Cardiac muscle cell (in vitro differentiated cells and primary cell): Measurements from ENCODE around the gene VWA5A. TPM values are rescaled to one million over a fixed set of nuclear protein-coding genes. Genes with fewer than 3 reads are reported as not detected.

Experiments
- DNase-seq, 2 donors: peaks; one replicate each; pipeline versions ENCODE4 v3.0.0 to v3.0.0-alpha.2; 2010 to 2017; ENCODE audit warnings: low read depth in 1 of 2, low spot score in 1 of 2
- H3K27ac ChIP-seq: fragments of 200-600 bp; sonication (generic); 2 replicates; pipeline ENCODE4 v1.5.1; 2016
- H3K27me3 ChIP-seq: fragments of 200-600 bp; sonication (generic); 2 replicates; pipeline ENCODE4 v1.6.0; 2016; ENCODE audit warnings: control low read depth
- H3K36me3 ChIP-seq: fragments of 200-600 bp; sonication (generic); 2 replicates; pipeline ENCODE4 v1.5.1; 2016; ENCODE audit warnings: control low read depth
- H3K4me1 ChIP-seq: fragments of 200-600 bp; sonication (generic); 2 replicates; pipeline ENCODE4 v1.8.1; 2017; ENCODE audit warnings: low read depth, mild to moderate bottlenecking, mixed run types
- H3K4me3 ChIP-seq: fragments of 200-600 bp; sonication (generic); 2 replicates; pipeline ENCODE4 v1.5.1; 2016; ENCODE audit warnings: mild to moderate bottlenecking
- H3K9me3 ChIP-seq: fragments of 200-600 bp; sonication (generic); 2 replicates; pipeline ENCODE4 v1.5.1; 2017; ENCODE audit warnings: low read depth, mild to moderate bottlenecking, control low read depth
- polyA plus RNA-seq: library from polyadenylated mRNA; unstranded; fragments of >200 nt; fragmentation: Nextera tagmentation; extraction: Ambion mirVana; gene quantifications from 2 replicates; pipeline ENCODE4 v1.2.1, GENCODE V29; 2016
- total RNA-seq: library from RNA; depleted of rRNA; stranded (reverse); fragments of >200 nt; gene quantifications from 2 replicates; pipeline ENCODE4 v1.2.3, GENCODE V29; 2016
- TF ChIP-seq, protein P1 (sequence below): IDR thresholded peaks from 2 replicates; pipeline ENCODE4 v1.5.1; 2012; ENCODE audit warnings: low read depth, mild to moderate bottlenecking, low read length

VWA5A gene, protein sequence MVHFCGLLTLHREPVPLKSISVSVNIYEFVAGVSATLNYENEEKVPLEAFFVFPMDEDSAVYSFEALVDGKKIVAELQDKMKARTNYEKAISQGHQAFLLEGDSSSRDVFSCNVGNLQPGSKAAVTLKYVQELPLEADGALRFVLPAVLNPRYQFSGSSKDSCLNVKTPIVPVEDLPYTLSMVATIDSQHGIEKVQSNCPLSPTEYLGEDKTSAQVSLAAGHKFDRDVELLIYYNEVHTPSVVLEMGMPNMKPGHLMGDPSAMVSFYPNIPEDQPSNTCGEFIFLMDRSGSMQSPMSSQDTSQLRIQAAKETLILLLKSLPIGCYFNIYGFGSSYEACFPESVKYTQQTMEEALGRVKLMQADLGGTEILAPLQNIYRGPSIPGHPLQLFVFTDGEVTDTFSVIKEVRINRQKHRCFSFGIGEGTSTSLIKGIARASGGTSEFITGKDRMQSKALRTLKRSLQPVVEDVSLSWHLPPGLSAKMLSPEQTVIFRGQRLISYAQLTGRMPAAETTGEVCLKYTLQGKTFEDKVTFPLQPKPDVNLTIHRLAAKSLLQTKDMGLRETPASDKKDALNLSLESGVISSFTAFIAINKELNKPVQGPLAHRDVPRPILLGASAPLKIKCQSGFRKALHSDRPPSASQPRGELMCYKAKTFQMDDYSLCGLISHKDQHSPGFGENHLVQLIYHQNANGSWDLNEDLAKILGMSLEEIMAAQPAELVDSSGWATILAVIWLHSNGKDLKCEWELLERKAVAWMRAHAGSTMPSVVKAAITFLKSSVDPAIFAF
- 20.8 and 28.9 TPM in 2 replicates for total RNA-seq
- polyA plus RNA-seq, result 34.1 and 37.6 TPM in 2 replicates

DNA sequence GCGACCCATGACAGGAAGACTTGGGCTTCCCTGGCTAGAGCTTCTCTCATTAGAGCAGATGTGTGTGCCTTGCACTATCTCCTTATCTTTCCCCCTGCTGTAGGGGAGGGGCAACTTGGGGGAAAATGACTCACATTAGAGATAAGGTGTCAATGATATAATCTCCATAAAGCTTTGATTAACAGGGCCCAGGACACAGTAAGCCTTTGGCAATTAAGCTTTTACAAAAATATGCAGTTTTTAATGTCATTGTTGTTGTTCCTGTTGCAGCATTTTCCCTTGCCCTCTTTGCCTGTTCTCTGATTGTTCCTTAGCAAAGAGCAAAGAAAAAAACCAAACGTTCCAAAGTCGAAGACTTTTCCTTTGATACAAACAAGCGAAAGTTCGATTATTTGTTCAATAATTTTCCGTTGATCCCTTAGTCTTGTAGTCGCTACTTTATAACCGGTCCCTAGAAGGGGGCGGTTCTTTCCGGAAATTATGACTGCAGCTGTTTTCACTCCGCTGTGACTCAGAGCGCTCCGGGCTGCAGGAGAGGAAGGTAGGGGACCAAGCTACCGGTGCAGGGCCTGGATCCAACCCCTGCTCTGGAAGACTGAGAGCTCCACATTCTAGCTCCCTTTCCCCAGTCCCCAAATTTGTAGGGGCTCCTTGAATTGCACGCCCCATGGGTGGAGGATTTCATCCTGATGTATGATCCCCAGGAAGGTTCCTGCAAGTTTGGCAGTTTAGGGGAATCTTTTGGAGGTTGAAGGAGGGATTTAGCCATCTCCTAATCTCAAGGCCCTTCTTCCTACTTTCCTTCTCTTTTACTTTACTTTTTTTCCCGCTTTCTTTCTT, at the start of gene VWA5A:
VWA5A (plus strand) TSS at position 509 of the 840 bp plus-strand sequence. CDS start 2,062 bp downstream, outside the sequence.
- Histone ChIP-seq H3K27me3 (no peaks in the 10 kb centered on the region), H3K27ac (peak within 1 kb of the TSS; percentile 9), H3K9me3 (no peaks in the 10 kb centered on the region), H3K36me3 (peaks cover 3% of the 10 kb centered on the region), H3K4me3 (peak within 1 kb of the TSS; percentile 62), H3K4me1 (no peaks in the 10 kb centered on the region)
- TF ChIP-seq, protein P1, sequence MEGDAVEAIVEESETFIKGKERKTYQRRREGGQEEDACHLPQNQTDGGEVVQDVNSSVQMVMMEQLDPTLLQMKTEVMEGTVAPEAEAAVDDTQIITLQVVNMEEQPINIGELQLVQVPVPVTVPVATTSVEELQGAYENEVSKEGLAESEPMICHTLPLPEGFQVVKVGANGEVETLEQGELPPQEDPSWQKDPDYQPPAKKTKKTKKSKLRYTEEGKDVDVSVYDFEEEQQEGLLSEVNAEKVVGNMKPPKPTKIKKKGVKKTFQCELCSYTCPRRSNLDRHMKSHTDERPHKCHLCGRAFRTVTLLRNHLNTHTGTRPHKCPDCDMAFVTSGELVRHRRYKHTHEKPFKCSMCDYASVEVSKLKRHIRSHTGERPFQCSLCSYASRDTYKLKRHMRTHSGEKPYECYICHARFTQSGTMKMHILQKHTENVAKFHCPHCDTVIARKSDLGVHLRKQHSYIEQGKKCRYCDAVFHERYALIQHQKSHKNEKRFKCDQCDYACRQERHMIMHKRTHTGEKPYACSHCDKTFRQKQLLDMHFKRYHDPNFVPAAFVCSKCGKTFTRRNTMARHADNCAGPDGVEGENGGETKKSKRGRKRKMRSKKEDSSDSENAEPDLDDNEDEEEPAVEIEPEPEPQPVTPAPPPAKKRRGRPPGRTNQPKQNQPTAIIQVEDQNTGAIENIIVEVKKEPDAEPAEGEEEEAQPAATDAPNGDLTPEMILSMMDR, result no peak
- peak; percentile 83 to 89 for DNase-seq

DNA sequence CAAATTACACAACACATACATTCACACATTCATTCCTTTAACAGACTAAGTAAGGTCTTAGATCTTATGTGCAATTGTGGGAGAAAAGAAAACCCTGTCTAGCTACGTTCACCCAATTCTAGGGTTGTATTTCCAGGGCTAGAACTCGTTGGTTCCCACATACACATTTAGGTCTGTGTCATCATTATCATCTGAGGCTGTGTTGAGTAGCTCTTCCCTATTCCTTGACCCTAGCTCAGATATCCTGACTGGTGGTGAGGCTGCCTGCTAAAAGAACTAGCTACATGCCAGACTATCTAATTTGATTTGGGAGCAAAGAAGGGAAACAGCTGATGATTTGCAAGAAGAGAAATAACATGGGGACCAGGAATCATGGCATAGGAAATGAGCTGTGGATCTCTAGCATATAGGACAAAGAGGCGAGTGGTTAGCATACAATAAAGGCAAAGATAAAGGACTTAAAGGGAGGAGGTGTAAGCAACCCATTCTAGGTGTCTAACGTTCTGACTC, 46.6 kb upstream of the VWA5A start:
- Histone ChIP-seq H3K4me1 (no peaks in the 10 kb centered on the region), H3K4me3 (no peak overlapping the region), H3K27ac (no peak overlapping the region), H3K9me3 (no peaks in the 10 kb centered on the region), H3K27me3 (no peaks in the 10 kb centered on the region), H3K36me3 (no peaks in the 10 kb centered on the region)
- TF ChIP-seq, protein P1, result no peak
- no peak for DNase-seq

DNA sequence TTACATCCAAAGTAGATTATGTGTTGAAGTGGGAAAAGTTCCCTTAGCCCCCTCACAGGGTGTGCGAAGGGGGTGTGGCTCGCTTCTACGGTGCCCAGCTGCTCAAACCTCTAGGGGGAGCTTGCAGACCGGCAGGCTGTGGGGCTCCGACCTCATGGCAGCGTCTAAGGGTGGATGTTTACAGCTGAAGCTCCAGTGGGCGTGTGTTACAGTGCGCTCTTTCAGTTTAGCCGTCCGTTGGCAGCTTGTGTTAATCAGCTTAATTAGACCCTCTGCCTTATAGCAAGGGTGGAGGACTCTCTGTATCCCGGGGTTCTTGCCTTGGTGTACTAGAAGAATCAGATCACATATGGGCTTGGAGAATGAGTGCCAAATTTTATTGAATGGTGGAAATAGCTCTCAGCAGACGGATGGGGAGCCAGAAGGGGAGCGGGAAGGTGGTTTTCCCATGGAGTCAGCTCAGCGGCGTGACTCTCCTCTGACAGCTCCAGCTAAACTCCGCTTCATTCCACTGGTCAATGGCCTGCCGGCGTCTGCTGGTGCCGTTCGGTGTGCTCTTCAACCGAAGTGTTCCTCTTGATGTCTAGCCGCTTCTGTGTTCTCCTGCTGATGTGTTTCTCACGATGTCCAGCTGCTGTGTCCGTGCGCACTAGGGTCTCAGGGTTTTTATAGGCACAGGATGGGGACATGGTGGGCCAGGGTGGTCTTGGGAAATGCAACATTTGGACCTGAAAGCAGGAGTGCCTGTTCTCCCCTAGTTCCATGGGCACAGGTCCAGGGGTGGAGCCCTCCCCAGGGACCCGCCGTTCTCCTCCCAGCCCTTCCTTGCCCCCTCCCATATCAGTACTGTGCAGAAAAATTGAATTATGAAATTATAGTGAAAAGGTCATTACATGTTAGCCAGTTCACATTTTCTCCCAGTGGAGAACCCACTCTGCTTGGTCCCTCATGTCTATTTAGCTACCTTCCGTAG, 45.5 kb upstream of the VWA5A start:
- Histone ChIP-seq H3K27ac (no peak overlapping the region), H3K9me3 (no peaks in the 10 kb centered on the region), H3K27me3 (no peaks in the 10 kb centered on the region), H3K36me3 (no peaks in the 10 kb centered on the region), H3K4me3 (no peak overlapping the region), H3K4me1 (no peaks in the 10 kb centered on the region)
- TF ChIP-seq, protein P1, result peak; percentile 86
- DNase-seq, result peak; percentile 61 to 75

DNA sequence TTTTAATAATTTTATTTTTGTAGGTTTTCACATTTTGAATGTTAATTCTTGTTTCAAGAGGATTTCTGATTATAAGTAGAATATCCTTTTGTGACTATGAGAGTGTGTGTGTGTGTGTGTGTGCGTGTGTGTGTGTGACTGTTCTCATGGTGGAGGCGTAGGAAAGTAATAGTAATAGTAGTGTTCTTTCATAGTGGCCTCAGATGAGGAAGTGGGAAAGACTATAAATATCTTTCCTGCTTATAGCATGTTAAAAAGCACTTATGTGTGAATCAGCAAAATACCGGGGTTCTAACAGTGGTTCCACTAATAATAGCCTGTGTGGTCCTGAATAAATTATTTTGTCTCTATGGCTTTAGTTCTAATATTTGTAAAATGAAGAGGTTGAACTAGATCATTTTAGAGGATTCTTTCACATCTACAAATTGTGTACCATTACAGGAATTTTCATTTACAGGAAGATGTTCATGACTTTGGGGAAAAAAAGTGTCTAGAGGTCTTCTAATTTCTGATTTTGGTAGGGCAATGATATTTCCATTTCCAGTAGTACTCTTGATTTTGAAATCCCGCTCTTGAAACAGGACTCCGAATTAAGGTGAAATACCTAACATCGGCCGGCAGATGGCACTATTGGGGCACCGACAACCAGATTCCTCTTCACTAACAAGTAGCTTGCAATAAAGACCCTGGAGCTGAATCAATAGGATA, 44.2 kb upstream of the VWA5A start:
- Histone ChIP-seq H3K9me3 (no peaks in the 10 kb centered on the region), H3K36me3 (no peaks in the 10 kb centered on the region), H3K27ac (no peak overlapping the region), H3K4me3 (no peak overlapping the region), H3K4me1 (no peaks in the 10 kb centered on the region), H3K27me3 (no peaks in the 10 kb centered on the region)
- TF ChIP-seq, protein P1, result peak; percentile 78
- peak; percentile 75 to 90 for DNase-seq
